HG03439 (cell line): Measurements from ENCODE around the gene SLITRK5.

ENCODE experiments used
- ATAC-seq: cut with Tn5 transposase; IDR thresholded peaks from one replicate; pipeline ENCODE4 v1.9.1; 2021; ENCODE audit warnings: mild to moderate bottlenecking, moderate library complexity; ENCODE audit not compliant: unreplicated experiment

Gene SLITRK5

DNA sequence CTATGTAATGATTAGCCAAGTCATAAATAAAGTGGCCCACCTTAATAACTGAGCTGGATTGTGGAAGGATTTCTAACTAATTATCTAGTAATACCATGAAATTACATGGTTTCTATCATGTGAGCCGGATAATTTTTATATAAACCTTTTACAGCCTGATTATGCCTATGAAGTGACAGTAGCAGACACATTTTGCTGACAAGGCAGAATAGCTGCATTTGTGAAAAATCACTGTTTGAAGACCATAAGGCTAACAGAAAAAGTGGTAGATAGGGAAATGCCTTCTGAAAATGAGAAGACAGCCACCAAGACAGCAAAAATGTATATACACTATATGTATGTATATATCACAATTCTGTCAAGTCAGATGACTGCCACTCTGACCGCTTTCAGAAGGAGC lies 27.1 kb downstream of the SLITRK5 start:
- ATAC-seq = no peak

DNA sequence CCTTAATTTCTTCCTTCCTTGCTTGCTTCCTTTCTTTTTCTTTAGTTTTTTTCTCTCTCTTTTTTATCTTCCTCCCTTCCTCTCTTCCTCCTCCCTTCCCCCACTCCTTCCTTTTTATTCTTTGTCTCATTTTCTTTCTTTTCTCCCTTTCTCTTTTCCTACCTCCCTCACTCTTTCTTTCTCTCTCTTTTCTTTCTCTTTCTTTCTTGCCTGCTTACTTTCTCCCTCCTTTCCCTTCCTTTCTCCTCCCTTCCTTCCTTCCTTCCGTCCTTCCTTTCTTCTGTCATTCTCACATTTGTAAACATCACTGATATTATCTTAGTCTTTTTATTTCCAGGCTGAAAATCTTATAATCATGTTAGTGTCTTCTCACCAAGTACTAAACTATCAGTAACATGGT lies 38.8 kb downstream of the SLITRK5 start:
- ATAC-seq = no peak

GRCh38 chr13:87712012-87712411 lies 40.8 kb downstream of the SLITRK5 start:
- ATAC-seq = no peak
